Mammary epithelial cell (primary cell): ENCODE data around the gene GAB1.

Experiments
- EZH2 ChIP-seq: IDR thresholded peaks from 2 replicates; pipeline ENCODE4 v1.6.1; 2012; ENCODE audit warnings: low read length, inconsistent platforms, borderline replicate concordance
- TF ChIP-seq, protein P1 (sequence below), 2 donors: IDR thresholded peaks in 1 of 2; conservative IDR thresholded peaks in 1 of 2; 2 replicates each; pipeline ENCODE4 v1.5.1; 2011 to 2012; ENCODE audit warnings: inconsistent platforms in 2 of 2, low read length in 2 of 2, mild to moderate bottlenecking in 2 of 2, control low read depth in 1 of 2, low read depth in 1 of 2; ENCODE audit not compliant: insufficient read depth in 1 of 2; ENCODE audit errors: extremely low read depth in 1 of 2

DNA sequence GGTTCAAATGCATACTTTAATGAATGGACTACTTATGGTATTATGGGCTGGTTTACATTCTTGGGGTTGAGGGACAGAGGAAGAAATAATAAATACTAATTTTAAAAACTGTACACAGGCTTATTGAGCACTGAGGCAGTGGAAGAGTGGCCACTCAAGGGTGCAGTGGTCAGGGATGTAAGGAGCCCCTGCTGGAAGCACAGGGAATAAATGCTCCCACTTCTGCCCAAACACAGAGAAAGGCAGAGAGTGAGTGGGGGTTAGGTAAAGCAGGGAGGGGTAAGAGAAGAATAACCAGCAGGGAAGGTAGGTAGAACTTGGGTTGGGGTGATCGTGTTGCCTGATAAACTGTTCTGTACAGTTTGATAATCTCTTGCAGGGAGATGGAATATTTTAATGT is 60.0 kb downstream of the GAB1 start:
- TF ChIP-seq, protein P1, sequence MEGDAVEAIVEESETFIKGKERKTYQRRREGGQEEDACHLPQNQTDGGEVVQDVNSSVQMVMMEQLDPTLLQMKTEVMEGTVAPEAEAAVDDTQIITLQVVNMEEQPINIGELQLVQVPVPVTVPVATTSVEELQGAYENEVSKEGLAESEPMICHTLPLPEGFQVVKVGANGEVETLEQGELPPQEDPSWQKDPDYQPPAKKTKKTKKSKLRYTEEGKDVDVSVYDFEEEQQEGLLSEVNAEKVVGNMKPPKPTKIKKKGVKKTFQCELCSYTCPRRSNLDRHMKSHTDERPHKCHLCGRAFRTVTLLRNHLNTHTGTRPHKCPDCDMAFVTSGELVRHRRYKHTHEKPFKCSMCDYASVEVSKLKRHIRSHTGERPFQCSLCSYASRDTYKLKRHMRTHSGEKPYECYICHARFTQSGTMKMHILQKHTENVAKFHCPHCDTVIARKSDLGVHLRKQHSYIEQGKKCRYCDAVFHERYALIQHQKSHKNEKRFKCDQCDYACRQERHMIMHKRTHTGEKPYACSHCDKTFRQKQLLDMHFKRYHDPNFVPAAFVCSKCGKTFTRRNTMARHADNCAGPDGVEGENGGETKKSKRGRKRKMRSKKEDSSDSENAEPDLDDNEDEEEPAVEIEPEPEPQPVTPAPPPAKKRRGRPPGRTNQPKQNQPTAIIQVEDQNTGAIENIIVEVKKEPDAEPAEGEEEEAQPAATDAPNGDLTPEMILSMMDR (conservative IDR thresholded peaks at IDR 0.05 in 1 of 2, IDR thresholded peaks at IDR 0.05 in 1 of 2; ENCODE audit: extremely low read depth in 1 of 2, insufficient read depth in 1 of 2, low read depth in 1 of 2, low read length in 2 of 2), result peak; percentile 6 to 30
- no peak for TF ChIP-seq EZH2
